DMS153 treated with DMSO at 0.1 percent for 48 hours (cell line): ENCODE measurements around the gene PUM1.
A peak's percentile ranks its signal among the peaks of the same experiment; 100 is the strongest.

ENCODE experiments used
- DNase-seq: peaks from one replicate; lab custom pipeline; 2025; ENCODE audit not compliant: unreplicated experiment; lab: John Stamatoyannopoulos, UW

The PUM1 gene

DNA sequence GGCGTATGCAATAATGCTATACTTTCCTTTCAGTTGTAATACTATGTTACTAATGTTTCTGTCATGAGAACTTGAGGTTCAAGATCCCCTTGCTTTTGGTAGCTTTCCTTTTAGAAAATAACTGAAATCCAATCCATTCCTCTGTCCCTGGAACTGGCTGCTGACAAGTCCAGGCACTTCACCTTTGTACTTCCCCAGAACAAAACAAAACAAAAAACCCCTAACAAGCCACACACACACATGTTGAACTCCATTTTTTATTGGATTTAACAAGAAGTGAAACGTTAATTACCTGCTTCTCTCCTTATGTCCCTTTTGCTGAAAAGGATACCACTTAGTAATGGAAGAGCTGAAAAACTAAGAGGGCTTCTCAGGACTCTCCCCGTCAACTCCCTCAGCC is 130.9 kb downstream of the PUM1 start:
- DNase-seq, result no peak

DNA sequence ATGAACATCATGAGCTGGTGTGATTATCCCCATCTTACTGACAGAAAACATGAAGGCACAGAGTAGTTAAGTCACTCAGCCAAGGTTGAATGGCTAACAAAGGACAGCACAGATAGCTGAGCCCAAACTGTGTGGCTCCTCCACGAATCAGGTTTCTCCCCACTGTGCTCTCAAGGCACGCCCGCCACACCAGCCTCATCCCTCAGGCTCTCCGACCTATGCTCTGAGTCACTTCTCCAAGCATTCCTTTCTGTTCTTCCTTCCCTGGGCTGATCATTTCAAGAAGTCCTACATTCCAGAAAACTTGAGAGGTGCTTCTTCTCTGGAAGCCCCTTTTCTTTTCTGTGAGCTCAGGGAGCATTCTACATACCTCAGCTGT is 131.7 kb downstream of the PUM1 start:
- no peak for DNase-seq

DNA sequence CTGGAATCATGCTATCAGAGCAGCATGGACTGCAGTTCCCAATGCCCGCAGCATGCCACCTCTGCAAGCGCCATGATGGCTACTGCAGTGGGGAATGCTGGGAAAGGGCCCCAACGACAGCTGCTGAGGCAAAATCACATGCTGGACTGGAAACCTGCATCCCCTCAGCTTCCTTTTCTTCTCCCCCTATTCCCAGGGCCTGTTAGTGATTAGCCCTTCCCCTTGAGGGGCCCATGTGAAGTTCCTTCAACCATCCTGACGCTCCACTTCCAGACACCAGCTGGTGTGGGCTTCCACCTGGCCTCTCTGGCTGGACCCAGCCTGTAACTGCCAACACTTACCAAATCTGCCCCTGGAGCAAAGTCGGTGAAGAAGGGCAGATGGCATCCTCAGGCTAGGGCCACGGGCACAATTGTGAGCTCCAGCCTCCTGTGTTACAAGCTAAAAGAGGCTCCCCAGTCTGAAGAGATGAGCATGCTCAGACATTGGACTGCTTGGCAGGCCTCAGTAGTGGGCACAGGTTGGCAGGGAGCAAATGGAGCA is 134.8 kb downstream of the PUM1 start:
- DNase-seq, result no peak

GRCh38 chr1:30929944-30930525 is 135.5 kb downstream of the PUM1 start:
- DNase-seq, result no peak

- peak; percentile 71 for DNase-seq
Observed at GRCh38 chr1:30929135-30929889, 136.2 kb downstream of the PUM1 start.

DNA sequence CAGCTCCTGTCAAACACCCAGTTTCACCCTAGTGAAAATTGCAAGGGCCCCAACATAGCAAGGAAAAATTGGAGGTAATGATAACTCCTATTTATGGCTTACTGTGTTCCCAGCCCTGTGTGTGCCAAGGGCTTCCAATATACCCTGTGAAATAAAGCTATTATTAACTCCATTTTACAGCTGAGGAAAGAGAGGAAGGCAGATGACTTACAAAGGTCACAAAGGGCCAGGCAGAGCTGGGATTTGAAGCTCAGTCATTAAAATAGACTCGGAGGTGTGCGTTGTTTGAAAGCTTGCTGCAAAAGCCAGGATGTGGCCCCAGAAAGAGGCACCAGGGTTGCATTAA is 136.8 kb downstream of the PUM1 start:
- no peak for DNase-seq

- no peak for DNase-seq
Observed at GRCh38 chr1:30928171-30928570, 137.3 kb downstream of the PUM1 start.

- no peak for DNase-seq
Observed at GRCh38 chr1:30927448-30927847, 138.1 kb downstream of the PUM1 start.

DNA sequence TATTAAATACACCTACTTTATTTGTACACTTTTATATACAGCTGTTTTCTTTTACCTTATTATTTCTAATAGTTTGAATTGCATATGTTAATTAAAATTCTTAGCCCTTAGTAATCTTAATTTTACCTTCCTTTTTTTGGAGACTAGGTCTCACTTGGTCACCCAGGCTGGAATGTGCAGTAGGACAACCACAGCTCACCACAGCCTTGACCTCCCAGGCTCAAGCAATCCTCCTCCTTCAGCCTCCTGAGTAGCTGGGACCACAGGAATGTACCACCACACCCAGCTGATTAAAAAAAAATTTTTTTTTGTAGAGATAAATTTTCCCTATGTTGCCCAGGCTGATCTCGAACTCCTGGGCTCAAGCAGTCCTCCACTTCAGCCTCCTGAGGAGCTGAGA is 141.9 kb downstream of the PUM1 start:
- DNase-seq, result no peak

GRCh38 chr1:30920827-30921226 is 144.7 kb downstream of the PUM1 start:
- no peak for DNase-seq

DNA sequence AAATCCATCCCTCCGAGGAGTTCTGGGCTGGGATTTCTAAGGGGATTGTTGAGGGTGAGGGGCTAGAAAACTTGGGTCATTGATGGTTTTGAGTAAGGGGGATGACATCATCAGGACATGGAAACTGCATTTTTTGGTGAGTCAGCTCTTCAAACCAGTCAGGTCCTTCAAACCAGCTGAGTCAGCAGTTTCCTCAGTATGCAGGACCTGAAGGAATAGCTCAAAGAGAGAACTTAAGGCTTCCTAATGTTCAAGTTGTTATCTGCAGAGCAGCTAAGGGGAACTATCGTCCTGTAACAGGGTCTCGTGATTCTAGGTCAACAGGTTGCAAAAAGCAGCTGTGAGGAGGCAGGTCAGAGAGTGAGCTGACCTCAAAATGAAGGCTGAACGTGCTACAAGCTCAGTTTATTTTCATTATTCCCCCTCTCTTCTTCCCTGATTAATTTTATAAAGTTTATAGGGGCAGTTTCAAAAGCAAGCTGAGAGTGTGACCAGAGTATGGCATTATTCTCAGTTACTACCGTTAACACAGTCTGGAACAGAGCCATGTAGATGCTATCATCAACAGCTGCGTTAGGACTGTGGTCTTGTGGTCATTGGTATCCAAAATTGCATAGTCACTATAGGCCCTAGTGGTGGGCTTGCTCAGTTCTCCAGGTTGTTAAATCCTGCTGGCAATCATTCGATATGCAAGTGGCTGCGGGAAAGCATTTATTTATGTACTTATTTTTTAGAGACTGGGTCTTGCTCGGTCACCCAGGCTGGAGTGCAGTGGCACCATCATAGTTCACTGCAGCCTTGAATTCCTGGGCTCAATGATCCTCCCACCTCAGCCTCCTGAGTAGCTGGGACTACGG is 146.3 kb downstream of the PUM1 start:
- no peak for DNase-seq

GRCh38 chr1:30916296-30916695 is 149.2 kb downstream of the PUM1 start:
- no peak for DNase-seq

DNA sequence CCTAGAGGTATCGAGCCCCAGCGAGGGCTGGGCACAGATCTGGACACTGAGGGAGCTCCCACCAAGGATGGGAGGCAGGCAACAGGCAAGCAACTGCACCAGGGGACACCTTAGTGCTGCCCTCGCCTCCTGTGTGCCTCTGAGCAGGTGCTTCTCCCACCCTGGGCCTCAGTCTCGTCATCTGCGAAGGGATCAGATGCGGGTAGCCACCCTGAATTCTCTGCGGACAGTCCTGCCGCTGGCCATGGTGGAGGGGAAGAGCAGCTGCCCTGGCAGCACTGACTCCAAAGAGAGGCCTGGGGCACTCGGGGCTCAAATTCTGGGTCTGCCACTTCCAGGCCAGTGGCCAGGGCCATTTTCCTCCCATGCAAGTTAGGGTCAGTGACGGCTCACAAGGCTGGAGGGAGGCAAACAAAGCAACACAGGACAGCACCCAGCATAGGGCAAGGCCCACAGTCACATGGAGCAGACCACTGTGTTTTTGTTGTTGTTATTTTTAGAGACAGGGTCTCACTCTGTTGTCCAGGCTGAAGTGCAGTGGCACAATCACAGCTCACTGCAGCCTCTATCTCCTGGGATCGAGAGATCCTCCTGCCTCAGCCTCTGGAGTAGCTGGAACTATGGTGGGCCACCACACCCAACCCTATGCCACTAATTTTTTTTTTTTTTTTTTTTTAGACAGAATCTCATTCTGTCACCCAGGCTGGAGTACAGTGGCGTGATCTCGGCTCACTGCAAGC is 149.9 kb downstream of the PUM1 start:
- DNase-seq, result no peak

DNA sequence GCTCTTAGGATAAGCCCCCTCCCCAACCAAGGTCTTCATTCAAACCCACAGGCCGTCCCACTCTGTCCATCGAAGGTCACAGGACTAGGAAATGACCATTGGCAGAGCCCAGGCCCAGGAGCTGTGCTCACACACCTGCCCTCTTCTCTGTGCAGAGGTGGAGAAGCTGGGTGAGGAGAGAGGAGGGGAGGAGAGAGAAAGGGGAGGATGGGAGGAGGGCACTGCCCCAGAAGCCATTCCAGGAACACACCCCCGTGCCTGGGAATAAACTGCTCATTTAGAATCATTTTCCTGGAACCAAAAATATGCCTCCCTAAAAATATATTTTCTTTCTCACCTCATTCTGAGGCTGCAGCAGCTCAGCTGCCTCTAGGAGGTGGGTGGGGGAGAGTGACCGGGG is 150.6 kb downstream of the PUM1 start:
- no peak for DNase-seq

- DNase-seq, result no peak
Observed at GRCh38 chr1:30914587-30914922, 151.0 kb downstream of the PUM1 start.

- DNase-seq, result no peak
Observed at GRCh38 chr1:30912913-30913652, 152.4 kb downstream of the PUM1 start.

DNA sequence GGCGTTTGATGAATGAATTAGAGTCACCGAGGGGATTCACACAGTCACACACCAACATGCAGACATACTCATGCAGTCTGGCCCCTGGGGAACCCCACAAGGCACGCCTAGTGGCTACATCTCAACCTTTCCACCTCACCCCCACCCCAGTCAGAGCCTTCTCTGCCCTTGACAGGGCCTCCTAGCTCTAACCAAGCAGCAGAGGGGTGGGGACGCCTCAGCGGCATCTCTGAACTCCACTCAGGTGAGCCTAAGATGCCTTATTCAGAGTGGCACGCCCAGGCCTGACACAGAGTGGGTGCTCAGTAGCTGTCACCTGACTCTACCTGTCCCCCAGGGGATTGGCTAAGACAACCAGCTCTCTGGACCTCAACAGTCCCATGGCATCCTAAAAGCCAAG is 153.3 kb downstream of the PUM1 start:
- no peak for DNase-seq

DNA sequence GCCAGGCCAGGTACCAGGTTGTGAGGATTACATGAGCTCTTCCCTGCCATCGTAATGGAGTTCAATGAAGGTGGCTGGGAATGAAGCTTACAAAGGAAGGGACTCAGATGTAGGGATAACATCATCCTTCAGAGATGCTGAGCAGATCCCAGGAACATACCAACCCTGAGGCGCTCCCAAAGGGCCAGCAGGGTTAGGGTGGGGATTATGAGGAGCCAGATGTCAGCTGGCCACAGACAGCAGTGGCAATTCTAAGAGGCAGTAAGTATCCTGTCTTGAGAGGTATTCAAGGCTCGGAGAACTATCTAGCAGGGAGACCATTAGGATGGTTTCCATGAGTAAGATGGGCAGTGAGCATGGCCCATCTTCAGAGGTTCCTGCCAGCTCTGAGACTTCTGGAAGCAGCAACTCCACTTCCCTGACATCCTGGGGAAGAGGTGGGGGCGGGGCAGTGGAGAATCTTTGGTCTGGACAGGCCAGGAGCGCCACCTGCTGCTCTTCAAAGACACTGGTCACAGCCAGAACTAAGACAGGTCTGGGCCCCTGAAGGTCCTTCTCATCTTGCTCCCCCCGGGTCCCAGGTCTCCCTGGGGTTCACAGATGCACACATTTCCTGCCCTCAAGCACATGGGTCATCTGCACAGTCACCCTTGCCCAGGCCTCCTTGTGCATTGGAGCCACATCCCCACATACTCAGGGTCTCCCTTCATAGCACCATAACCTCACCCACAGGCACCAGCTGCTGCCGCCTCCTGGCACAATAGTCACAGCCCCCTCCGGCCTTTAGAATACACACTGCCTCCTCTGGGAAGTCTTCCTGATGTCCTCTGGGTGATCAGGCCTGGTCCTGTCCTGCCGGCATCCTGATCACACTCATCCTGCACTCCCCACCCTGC is 154.2 kb downstream of the PUM1 start:
- peak; percentile 97 for DNase-seq

GRCh38 chr1:30909365-30910068 is 156.0 kb downstream of the PUM1 start:
- peak; percentile 56 for DNase-seq
